ENCODE measurements around the gene SPACA5B. TPM values are rescaled to one million over a fixed set of nuclear protein-coding genes. Genes with fewer than 3 reads are reported as not detected.
"Not testable (repeated sequence)": the region's sequence is repeated elsewhere in the genome, so short reads cannot be mapped to it uniquely, and the experiment has no call there.

Gene SPACA5B
- total RNA-seq, 1 donor from 2014 or later: not detected

DNA sequence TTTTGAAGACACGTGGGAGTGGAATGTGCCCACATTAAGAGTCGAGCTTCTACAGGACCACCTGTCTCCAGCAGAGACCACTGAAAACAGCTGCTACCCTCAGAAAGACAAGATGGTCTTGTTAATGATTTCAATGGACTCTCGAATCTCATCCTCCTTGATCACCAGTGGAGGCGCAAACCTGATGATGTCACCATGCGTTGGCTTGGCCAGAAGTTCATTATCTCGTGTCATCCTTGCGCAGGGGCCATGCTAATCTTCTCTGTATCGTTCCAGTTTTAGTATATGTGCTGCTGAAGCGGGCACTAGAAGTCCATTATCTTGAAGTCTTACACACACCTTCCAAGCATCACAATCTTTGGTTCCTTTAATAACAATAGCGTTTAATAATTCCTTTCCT, 23.3 kb downstream of the SPACA5B start:
- Mint-ChIP-seq H3K9me3 (ENCODE audit: unreplicated experiment) (no peaks in the 10 kb centered on the region), H3K27ac (ENCODE audit: unreplicated experiment) (no peak overlapping the region), H3K4me3 (ENCODE audit: unreplicated experiment) (no peak overlapping the region), H3K4me1 (ENCODE audit: unreplicated experiment) (no peaks in the 10 kb centered on the region), H3K27me3 (ENCODE audit: unreplicated experiment) (no peaks in the 10 kb centered on the region), H3K36me3 (ENCODE audit: low read depth, unreplicated experiment) (no peaks in the 10 kb centered on the region)
- DNase-seq (ENCODE audit: low spot score): no peak
- TF ChIP-seq, protein P1, sequence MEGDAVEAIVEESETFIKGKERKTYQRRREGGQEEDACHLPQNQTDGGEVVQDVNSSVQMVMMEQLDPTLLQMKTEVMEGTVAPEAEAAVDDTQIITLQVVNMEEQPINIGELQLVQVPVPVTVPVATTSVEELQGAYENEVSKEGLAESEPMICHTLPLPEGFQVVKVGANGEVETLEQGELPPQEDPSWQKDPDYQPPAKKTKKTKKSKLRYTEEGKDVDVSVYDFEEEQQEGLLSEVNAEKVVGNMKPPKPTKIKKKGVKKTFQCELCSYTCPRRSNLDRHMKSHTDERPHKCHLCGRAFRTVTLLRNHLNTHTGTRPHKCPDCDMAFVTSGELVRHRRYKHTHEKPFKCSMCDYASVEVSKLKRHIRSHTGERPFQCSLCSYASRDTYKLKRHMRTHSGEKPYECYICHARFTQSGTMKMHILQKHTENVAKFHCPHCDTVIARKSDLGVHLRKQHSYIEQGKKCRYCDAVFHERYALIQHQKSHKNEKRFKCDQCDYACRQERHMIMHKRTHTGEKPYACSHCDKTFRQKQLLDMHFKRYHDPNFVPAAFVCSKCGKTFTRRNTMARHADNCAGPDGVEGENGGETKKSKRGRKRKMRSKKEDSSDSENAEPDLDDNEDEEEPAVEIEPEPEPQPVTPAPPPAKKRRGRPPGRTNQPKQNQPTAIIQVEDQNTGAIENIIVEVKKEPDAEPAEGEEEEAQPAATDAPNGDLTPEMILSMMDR (IDR thresholded peaks at IDR 0.05; ENCODE audit: unreplicated experiment): no peak

DNA sequence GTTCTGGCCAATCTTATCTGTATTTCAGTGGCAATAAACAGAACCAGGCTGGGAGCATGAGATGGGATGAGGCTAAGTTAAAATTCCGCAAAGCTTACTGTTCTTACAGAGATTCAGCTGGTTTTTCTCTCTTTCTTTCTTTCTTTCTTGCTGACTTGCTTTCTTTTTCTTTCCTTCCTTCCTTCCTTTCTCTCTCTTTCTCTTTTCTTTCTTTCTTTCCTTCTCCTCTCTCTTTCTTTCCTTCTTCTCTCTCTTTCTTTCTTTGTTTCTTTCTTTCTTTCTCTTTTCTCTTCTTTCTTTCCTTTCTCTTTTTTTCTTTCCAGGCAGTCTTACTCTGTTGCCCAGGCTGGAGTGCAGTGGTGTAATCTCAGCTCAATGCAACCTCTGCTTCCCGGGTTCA, 24.4 kb downstream of the SPACA5B start:
- TF ChIP-seq, protein P1 (IDR thresholded peaks at IDR 0.05; ENCODE audit: unreplicated experiment): no peak
- Mint-ChIP-seq H3K4me3 (ENCODE audit: unreplicated experiment) (no peak overlapping the region), H3K4me1 (ENCODE audit: unreplicated experiment) (no peaks in the 10 kb centered on the region), H3K36me3 (ENCODE audit: low read depth, unreplicated experiment) (no peaks in the 10 kb centered on the region), H3K27ac (ENCODE audit: unreplicated experiment) (no peak overlapping the region), H3K9me3 (ENCODE audit: unreplicated experiment) (no peaks in the 10 kb centered on the region), H3K27me3 (ENCODE audit: unreplicated experiment) (no peaks in the 10 kb centered on the region)
- DNase-seq (ENCODE audit: low spot score): no peak

DNA sequence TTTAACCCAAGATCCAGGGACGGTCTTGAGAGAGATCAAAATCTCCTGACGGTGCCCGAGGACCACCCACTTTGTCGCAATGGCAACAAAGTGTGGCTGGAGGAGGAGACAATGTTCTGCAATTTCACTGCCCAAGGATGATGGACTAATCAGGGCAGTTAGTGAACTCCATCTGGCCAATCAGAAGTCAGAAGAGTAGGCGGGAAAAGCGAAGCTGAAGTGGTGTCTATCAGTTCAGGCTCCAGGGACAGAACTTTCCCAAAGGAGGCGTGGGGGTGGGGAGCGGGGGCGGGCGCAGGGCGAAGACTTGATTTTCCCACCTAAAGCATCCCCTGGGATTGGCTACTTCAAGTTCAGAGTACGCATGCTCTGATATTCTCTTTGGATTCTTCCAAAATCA, 25.6 kb downstream of the SPACA5B start:
- DNase-seq (ENCODE audit: low spot score): no peak

DNA sequence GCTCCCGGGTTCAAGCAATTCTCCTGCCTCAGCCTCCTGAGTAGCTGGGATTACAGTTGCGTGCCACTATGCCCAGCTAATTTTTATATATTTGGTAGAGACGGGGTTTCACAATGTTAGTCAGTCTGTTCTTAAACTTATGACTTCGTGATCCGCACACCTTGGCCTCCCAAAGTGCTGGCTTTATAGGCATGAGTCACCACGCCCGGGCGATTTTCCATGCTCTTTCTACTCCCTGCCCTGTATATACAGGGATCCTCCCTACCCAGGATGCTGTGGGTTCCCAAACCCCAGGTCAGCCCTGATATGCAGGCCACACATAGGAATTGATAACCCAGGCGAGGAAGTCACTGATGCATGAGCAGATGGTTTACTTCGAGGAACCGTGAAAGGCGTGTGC, 34.8 kb downstream of the SPACA5B start:
- H3K4me3 Mint-ChIP-seq (ENCODE audit: unreplicated experiment): no peak overlapping the region
- no peak for DNase-seq (ENCODE audit: low spot score)
- H3K4me1 Mint-ChIP-seq (ENCODE audit: unreplicated experiment): no peaks in the 10 kb centered on the region
- no peaks in the 10 kb centered on the region for H3K9me3 Mint-ChIP-seq (ENCODE audit: unreplicated experiment)
- TF ChIP-seq, protein P1 (IDR thresholded peaks at IDR 0.05; ENCODE audit: unreplicated experiment): no peak
- H3K36me3 Mint-ChIP-seq (ENCODE audit: low read depth, unreplicated experiment): no peaks in the 10 kb centered on the region
- no peak overlapping the region for H3K27ac Mint-ChIP-seq (ENCODE audit: unreplicated experiment)
- peaks cover 2% of the 10 kb centered on the region for H3K27me3 Mint-ChIP-seq (ENCODE audit: unreplicated experiment)

More for the DNA sequence above, 25.6 kb downstream of the SPACA5B start:
- no peak overlapping the region for H3K4me3 Mint-ChIP-seq (ENCODE audit: unreplicated experiment)
- H3K4me1 Mint-ChIP-seq (ENCODE audit: unreplicated experiment): no peaks in the 10 kb centered on the region
- H3K27me3 Mint-ChIP-seq (ENCODE audit: unreplicated experiment): no peaks in the 10 kb centered on the region
- no peak overlapping the region for H3K27ac Mint-ChIP-seq (ENCODE audit: unreplicated experiment)
- TF ChIP-seq, protein P1 (IDR thresholded peaks at IDR 0.05; ENCODE audit: unreplicated experiment): no peak
- H3K9me3 Mint-ChIP-seq (ENCODE audit: unreplicated experiment): no peaks in the 10 kb centered on the region
- H3K36me3 Mint-ChIP-seq (ENCODE audit: low read depth, unreplicated experiment): no peaks in the 10 kb centered on the region

DNA sequence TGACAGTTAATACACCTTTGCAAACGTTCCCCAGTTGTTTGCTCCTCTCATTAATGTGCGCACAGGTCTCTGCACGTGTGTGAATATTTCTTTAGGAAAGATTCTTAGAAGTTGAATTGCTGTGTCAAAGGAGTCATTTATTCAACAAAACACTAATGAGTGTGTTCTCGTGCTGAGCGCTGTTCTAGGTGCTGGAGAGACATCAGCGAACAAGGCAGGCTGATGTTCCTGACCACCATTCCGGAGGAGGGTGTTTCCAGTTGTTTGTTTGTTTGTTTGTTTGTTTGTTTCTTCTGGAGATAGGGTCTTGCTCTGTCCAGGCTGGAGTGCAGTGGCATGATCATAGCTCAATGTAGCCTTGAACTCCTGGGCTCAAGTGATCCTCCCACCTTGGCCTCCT, 35.9 kb downstream of the SPACA5B start:
- not testable (repeated sequence) for H3K27ac Mint-ChIP-seq (ENCODE audit: unreplicated experiment); H3K4me1 Mint-ChIP-seq (ENCODE audit: unreplicated experiment); H3K27me3 Mint-ChIP-seq (ENCODE audit: unreplicated experiment); H3K36me3 Mint-ChIP-seq (ENCODE audit: low read depth, unreplicated experiment); DNase-seq (ENCODE audit: low spot score); H3K9me3 Mint-ChIP-seq (ENCODE audit: unreplicated experiment); H3K4me3 Mint-ChIP-seq (ENCODE audit: unreplicated experiment)

DNA sequence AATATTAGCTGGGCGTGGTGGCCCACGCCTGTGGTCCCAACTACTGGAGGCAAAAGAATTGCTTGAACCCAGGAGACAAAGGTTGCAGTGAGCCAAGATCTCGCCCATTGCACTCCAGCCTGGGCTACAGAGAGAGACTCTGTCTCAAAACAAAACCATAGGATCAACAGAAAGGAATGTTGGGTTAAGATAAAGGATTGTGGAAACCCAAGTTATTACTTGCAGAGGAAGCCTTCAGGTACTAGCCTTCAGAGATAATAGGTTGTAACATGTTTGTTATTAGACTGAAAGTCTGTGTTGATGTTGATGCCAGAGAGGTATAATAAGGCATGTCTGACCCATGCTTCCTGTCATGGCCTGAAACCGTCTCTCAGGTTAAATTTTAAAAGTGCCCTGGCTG, 49.3 kb downstream of the SPACA5B start:
- DNase-seq (ENCODE audit: low spot score): no peak
- Mint-ChIP-seq H3K27ac (ENCODE audit: unreplicated experiment) (no peak overlapping the region), H3K4me1 (ENCODE audit: unreplicated experiment) (no peaks in the 10 kb centered on the region), H3K9me3 (ENCODE audit: unreplicated experiment) (no peaks in the 10 kb centered on the region), H3K4me3 (ENCODE audit: unreplicated experiment) (no peak overlapping the region), H3K27me3 (ENCODE audit: unreplicated experiment) (peaks cover 2% of the 10 kb centered on the region), H3K36me3 (ENCODE audit: low read depth, unreplicated experiment) (no peaks in the 10 kb centered on the region)
- TF ChIP-seq, protein P1 (IDR thresholded peaks at IDR 0.05; ENCODE audit: unreplicated experiment): no peak
